Hematopoietic multipotent progenitor cell treated with erythropoietin and hydrocortisone succinate and interleukin-3 and kit ligand, for 15 days (in vitro differentiated cells): ENCODE results near the gene MORC1.
"Not testable (repeated sequence)": the region's sequence is repeated elsewhere in the genome, so short reads cannot be mapped to it uniquely, and the experiment has no call there.

Source experiments
- DNase-seq: peaks from one replicate; pipeline ENCODE4 v3.0.0-alpha.2; 2015; ENCODE audit warnings: low spot score

The MORC1 gene

DNA sequence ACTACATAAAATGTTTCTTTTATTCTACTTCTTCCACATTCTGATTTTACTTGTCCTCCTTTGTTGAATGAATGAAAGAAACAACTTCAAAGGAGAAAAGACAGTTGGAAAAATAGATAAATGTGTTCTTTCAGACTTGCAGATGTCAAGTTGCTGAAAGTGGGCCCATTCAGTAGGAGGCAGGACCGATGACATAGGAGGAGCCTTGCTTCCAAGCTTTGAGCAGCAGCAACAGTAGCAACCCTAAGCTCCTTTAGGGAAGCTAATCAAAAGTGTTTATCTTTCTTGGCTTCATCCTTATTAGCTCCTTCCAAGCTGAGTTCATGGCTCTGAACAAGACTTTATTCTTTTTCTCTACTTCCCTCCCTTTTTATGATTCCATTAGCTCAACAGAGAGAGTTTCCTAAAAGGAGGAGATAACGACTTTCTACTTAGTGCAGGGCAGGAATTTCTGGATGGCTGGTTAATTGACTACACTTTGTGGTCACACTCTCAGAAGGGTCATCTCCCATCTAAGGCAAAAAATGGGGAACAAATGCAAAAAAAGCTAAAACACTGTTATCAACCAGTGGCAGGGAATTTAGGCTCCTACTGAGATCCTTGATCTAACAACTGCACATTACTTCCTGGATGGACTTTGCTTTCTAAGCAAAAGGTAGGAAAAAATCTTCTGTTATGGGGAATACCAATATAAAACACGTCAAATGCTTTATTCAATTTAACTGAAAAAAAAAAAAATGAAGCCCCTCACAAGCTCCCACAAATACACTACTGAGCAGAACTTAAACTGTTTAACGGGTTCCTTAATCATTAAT lies 4.8 kb downstream of the MORC1 start:
- DNase-seq: no peak

DNA sequence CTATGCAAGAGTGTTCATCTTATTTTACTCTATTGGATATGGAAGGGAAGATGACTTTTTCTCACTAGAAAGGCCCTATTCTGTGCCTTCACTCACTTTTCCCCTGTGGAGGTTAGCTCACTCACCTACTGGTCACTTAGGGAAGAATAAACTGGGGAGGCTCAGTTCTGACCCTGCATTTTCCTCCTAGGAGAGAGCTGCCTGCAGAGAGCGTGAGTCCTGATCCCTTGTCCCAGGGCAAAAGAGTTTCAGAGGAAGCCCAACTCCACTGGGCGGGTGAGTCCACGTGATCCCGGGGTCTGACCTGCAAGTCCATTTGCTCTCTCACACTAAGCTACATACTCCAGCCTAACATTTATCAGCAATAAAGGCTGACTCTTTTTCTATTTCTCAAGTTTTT lies 8.4 kb downstream of the MORC1 start:
- no peak for DNase-seq

DNA sequence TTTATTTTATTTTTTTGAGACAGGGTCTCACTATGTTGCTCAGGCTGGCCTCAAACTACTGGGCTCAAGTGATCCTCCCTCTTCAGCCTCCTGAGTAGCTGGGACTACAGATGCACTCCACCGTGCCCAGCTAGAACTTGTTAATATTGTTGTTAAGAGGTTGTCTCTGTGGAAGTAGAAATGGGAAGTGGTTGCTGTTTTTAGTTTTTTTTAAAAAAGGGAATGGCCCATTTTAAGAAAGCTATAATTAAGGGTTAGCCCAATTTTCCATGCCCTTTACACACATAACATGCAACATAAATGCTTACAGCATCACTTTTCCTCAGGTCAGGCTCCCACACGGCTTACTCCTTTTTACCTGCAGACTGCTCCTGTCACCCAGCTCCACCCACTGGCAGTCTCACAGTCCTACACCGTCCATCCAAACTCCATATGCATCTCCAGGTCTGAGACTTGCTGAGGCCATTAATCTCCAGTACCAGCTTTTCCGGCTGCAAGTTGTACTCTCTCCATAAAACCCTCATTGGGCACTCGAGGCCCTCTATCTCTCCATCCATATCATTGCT lies 19.8 kb downstream of the MORC1 start:
- DNase-seq: no peak

- no peak for DNase-seq
Observed at GRCh38 chr3:109095166-109095565, 22.8 kb downstream of the MORC1 start.

DNA sequence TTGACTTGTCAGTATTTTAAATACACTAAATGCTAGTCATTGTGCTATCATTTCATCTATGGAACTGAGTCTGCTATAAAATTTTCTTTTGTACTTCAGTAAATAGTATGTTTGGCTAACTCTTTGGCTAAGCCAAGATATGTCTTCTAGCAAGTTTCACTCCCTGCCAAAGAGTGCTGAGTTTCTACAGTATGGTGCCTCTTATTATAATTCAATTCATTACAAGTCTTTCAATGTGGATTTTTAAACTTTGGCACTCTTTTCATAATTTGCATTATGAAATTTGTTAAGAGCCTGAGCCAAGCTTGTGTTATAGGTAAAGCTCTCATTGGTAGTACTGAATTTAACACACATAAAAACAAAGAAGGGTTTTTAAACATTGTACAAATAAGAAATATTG lies 24.4 kb downstream of the MORC1 start:
- no peak for DNase-seq

DNA sequence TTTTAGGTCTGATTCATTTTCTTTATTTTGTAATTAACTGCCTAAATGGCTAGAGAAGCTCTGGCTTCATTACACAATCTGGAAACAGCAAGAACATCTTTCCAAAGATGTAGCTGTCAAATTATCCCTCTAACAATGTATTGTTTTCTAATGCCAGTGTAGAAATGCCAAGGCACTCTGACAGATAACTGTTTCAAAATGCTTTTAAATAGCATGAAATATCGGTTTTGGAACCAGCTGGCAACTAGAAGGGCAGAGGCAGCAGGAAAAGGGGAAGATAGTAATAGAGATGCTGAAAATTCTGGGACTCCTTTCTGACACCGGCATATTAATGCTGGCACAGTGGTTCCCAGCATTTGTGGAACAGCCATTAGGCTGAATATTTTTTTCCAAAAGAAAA lies 26.1 kb downstream of the MORC1 start:
- DNase-seq: no peak

DNA sequence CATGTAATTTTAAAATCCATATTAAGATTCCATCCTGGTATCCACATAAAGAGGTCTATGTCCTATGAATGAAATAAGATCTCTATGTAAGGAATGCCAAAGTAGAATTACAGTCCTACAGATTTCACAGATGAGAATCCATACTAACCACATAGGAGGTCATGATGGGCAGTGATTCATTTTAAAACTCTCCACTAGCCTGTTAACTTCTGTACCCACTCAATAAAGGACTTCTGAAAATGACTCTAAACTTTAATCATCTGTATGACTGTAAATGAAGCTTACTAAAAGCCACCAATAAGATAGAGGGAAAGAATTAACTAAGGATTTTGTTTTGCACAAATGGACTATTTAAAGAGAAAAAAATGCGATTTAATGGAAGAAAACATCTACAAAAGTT lies 28.7 kb downstream of the MORC1 start:
- DNase-seq: no peak

GRCh38 chr3:109081746-109082510 lies 36.0 kb downstream of the MORC1 start:
- peak; percentile 47 for DNase-seq

DNA sequence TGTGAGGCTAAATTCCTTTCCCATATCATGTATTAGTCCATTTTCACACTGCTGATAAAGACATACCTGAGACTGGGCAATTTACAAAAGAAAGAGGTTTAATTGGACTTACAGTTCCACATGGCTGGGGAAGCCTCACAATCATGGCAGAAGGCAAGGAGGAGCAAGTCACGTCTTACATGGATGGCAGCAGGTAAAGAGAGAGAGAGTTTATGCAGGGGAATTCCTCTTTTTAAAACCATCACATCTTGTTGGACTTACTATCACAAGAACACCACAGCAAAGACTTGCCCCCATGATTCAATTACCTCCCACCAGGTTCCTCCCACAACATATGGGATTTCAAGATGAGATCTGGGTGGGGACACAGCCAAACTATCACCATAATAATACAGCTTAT lies 37.8 kb downstream of the MORC1 start:
- not testable (repeated sequence) for DNase-seq

GRCh38 chr3:109073116-109073515 lies 44.8 kb downstream of the MORC1 start:
- DNase-seq: no peak

DNA sequence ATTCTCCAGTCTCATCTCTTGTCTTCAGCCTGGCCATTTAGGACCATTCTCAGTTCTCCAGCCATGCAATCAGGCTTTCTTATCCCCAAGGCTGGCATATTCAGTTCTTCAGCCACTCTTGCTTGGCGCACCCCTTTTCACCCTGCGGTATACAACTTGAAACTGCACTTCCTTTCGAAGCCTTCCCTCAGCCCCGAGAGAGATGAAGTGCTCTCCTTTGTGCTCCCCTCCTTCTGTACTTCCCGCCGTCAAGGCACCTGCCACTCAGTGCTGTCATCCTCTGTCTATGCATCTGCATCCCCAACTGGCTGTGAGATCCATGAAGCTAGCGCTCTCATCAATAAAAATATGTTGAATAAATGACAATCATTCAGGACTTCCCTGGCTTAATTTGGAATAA lies 45.7 kb downstream of the MORC1 start:
- DNase-seq: peak; percentile 6

GRCh38 chr3:109071350-109072142 lies 46.4 kb downstream of the MORC1 start:
- peak; percentile 26 for DNase-seq

DNA sequence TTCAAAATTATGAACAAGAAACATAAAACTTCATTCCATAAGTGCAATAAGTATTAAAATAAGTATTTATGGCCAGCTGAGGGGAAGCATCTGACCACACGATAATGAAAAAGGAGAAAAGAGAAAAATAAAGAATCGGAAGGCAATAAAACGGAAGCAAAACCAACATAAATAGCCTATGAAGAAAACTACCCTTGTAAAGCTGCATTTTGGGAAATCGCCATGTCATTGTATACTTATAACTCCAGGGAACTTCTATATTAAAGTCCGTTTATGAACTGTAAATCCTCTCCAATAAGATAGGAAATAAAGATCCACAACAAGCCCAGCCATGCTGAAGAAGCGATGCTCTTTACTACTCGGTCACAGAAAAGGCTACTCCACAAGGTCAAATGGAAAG lies 47.7 kb downstream of the MORC1 start:
- no peak for DNase-seq

GRCh38 chr3:109066864-109067263 lies 51.1 kb downstream of the MORC1 start:
- DNase-seq: no peak

DNA sequence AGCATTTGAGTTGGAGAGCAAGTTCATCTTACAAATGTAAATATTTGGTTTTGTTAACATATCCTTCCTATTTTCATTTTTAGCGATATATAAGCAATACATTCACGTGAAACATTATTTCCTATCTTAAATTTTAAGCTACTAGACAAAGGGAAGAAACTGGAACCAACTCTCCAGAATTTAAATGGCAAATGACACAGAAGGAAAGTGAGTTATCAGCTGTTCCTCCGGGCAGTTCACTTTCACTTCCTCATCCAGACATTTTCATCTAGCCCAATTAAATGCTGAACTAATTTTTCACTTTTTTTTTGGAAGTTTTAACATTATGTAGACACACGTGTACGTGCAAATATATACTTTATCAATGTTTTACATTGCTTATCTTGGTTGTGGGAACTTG lies 58.7 kb downstream of the MORC1 start:
- no peak for DNase-seq

DNA sequence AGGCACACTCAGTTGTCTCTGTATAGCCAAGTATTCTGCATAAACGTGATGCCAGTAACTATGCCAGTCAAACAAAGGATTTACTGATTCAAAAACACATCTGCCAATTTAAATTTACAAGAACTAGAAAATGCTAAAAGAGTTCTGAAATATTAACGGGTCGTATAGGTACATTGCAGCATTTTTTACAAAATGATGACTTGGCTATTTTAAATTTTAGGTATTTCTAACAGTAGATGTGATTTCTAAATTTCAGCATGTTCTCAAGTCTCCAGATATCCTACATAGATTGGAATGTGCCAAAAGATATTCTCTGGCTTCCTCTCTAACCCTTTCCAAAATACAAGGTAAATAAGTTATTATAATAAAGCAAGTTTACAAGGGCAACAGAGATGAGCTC lies 60.3 kb downstream of the MORC1 start:
- no peak for DNase-seq

DNA sequence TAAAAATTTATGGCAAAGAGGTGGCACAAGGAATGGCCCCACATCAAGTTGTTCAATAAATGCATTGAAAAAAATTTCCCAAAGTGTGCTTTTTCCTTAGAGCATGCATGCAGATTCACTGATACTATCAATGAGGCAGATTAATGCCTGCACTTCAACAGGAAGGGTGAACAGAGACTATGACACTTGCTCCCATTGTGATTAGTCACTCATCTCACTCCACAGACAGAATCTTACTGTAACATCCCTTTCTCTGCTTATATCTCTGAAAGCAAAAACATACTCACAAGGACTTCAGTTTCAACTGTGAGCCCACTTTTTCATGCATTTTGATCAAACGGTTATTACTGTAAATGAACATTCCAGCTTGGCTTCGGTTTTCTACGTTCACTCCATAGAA lies 60.9 kb downstream of the MORC1 start:
- DNase-seq: no peak

GRCh38 chr3:109050591-109051167 lies 67.3 kb downstream of the MORC1 start:
- DNase-seq: peak; percentile 34

DNA sequence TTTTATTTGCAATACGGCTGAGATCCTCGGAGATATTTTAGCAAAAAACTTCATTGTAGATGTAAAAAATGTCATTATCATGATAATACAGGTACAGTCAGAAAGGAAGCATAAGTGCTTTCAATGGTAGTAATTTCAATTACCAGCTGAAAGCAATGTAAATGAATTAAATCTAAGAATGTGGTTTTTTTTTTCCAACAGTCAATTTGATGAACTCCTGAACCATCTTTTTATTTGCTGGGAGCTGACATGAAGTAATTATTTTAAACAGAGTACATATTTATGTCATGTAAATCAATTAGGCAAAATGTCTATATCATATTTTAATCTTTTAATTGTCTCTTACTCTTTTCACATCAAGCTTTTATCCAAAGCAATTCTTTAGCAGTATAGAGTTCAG lies 70.6 kb downstream of the MORC1 start:
- DNase-seq: no peak

GRCh38 chr3:109045271-109046040 lies 72.5 kb downstream of the MORC1 start:
- DNase-seq: no peak

DNA sequence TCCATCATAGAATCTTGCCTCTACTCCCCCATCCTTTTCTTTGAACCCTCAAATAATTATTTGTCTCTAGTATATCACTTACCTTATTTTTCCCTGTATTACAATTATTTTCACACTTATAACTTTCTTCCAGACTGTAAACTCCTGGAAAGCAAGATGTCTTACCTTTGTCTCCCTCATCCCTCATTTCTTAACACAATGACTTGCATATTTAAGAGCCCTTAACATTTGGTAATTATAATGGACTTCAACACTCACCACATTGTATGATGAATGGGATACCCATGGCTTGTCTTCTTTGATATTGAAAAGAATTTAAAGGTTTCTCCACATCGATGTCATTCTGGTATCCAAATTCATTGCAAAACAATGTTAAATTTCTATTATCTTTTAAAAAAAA lies 82.9 kb downstream of the MORC1 start:
- DNase-seq: no peak
